Neural cell (in vitro differentiated cells): ENCODE data around the gene FAF2. TPM values are rescaled to one million over a fixed set of nuclear protein-coding genes. Genes with fewer than 3 reads are reported as not detected.

Experiments used
- H2AFZ ChIP-seq: fragments of 200-600, 300-800 bp; sonication (generic), shearing (Covaris generic); 2 replicates; pipeline ENCODE4 v1.6.0; 2014; ENCODE audit warnings: low read depth, mild to moderate bottlenecking, antibody characterized with exemption, low read length, moderate library complexity
- H3F3A ChIP-seq: fragments of 200-600 bp; shearing (Covaris generic); 2 replicates; pipeline ENCODE4 v1.6.1; 2016; ENCODE audit warnings: mild to moderate bottlenecking, moderate library complexity, mixed read lengths, antibody characterized with exemption, low read length; ENCODE audit not compliant: insufficient read depth, poor library complexity, severe bottlenecking
- H3K27ac ChIP-seq: fragments of 200-600, 300-800 bp; sonication (generic), shearing (Covaris generic); 2 replicates; pipeline ENCODE4 v1.5.1; 2014; ENCODE audit warnings: mild to moderate bottlenecking, low read length, moderate library complexity
- H3K27me3 ChIP-seq: fragments of 300-800, 200-600 bp; sonication (generic), shearing (Covaris generic); 2 replicates; pipeline ENCODE4 v1.6.0; 2014; ENCODE audit warnings: mild to moderate bottlenecking, low read depth, low read length, moderate library complexity; ENCODE audit not compliant: insufficient read depth
- H3K36me3 ChIP-seq: fragments of 300-800, 200-600 bp; sonication (generic), shearing (Covaris generic); 2 replicates; pipeline ENCODE4 v1.5.1; 2014; ENCODE audit warnings: mild to moderate bottlenecking, antibody characterized with exemption, low read length, moderate library complexity; ENCODE audit not compliant: insufficient read depth
- H3K4me2 ChIP-seq: fragments of 300-800, 200-600 bp; sonication (generic), shearing (Covaris generic); 2 replicates; pipeline ENCODE4 v1.6.0; 2014; ENCODE audit warnings: mild to moderate bottlenecking, low read length
- H3K4me3 ChIP-seq: fragments of 300-800, 200-600 bp; sonication (generic), shearing (Covaris generic); 2 replicates; pipeline ENCODE4 v1.5.1; 2014; ENCODE audit warnings: mild to moderate bottlenecking, low read length, moderate library complexity
- H3K79me2 ChIP-seq: fragments of 200-600 bp; shearing (Covaris generic); replicated peaks from 2 replicates; pipeline ENCODE4 v1.6.0; 2014; ENCODE audit warnings: mild to moderate bottlenecking, low read length, moderate library complexity; ENCODE audit not compliant: insufficient read depth
- H3K9ac ChIP-seq: fragments of 300-800, 200-600 bp; sonication (generic), shearing (Covaris generic); 2 replicates; pipeline ENCODE4 v1.6.1; 2016; ENCODE audit warnings: mild to moderate bottlenecking, low read length, mixed read lengths
- H3K9me2 ChIP-seq: fragments of 200-600 bp; shearing (Covaris generic); 2 replicates; pipeline ENCODE4 v1.6.1; 2016; ENCODE audit warnings: mild to moderate bottlenecking, low read length, mixed read lengths; ENCODE audit not compliant: insufficient read depth
- H3K9me3 ChIP-seq: fragments of 200-600, 300-800 bp; sonication (generic), shearing (Covaris generic); 2 replicates; pipeline ENCODE4 v1.6.1; 2016; ENCODE audit warnings: mild to moderate bottlenecking, mixed run types, low read length, moderate library complexity, mixed read lengths
- H4K20me1 ChIP-seq: fragments of 200-600 bp; shearing (Covaris generic); 2 replicates; pipeline ENCODE4 v1.6.1; 2016; ENCODE audit warnings: mild to moderate bottlenecking, mixed run types; ENCODE audit not compliant: insufficient read depth
- EP300 ChIP-seq: fragments of 450-650 bp; conservative IDR thresholded peaks from 2 replicates; pipeline ENCODE4 v1.6.1; 2014; ENCODE audit warnings: antibody characterized with exemption, mild to moderate bottlenecking, moderate library complexity; ENCODE audit not compliant: poor library complexity, severe bottlenecking
- EZH2 ChIP-seq: fragments of 200-600, 300-800 bp; shearing (Covaris generic), sonication (generic); IDR thresholded peaks from 2 replicates; pipeline ENCODE4 v1.6.1; 2014; ENCODE audit warnings: antibody characterized with exemption, low read length, borderline replicate concordance, mild to moderate bottlenecking; ENCODE audit not compliant: insufficient read depth, poor library complexity, severe bottlenecking
- MXI1 ChIP-seq: fragments of 450-650 bp; conservative IDR thresholded peaks from 2 replicates; pipeline ENCODE4 v1.6.1; 2014; ENCODE audit warnings: antibody characterized with exemption, mild to moderate bottlenecking; ENCODE audit not compliant: poor library complexity, severe bottlenecking
- POLR2AphosphoS5 ChIP-seq: IDR thresholded peaks from 2 replicates; pipeline ENCODE4 v1.6.1; 2012
- RAD21 ChIP-seq: fragments of 450-650 bp; conservative IDR thresholded peaks from 2 replicates; pipeline ENCODE4 v1.6.1; 2014; ENCODE audit warnings: antibody characterized with exemption, mild to moderate bottlenecking, moderate library complexity
- SMC3 ChIP-seq: fragments of 450-650 bp; conservative IDR thresholded peaks from 2 replicates; pipeline ENCODE4 v1.6.1; 2014; ENCODE audit warnings: antibody characterized with exemption, mild to moderate bottlenecking, moderate library complexity; ENCODE audit not compliant: poor library complexity
- TAF1 ChIP-seq: IDR thresholded peaks from 2 replicates; pipeline ENCODE4 v1.6.1; 2012; ENCODE audit warnings: low read depth
- polyA plus RNA-seq: library from polyadenylated mRNA; depleted of rRNA; stranded (reverse); fragments of >200 nt; gene quantifications from 2 replicates; pipeline ENCODE4 v1.2.3, GENCODE V29; 2014
- TF ChIP-seq, protein P1 (sequence below): fragments of 450-650 bp; IDR thresholded peaks from 2 replicates; pipeline ENCODE4 v1.5.1; 2014; ENCODE audit warnings: antibody characterized with exemption, mild to moderate bottlenecking, moderate library complexity; ENCODE audit not compliant: poor library complexity, severe bottlenecking
- TF ChIP-seq, protein P2 (sequence below): IDR thresholded peaks from 2 replicates; pipeline ENCODE4 v1.6.1; 2012; ENCODE audit warnings: borderline replicate concordance

The FAF2 gene
- polyA plus RNA-seq, 1 donor from 2014 or later: 30.8 TPM

- Histone ChIP-seq H3K4me3 (no peak overlapping the region), H2AFZ (no peak overlapping the region), H3K79me2 (no peaks in the 10 kb centered on the region), H3K9ac (no peak overlapping the region), H3K4me2 (no peak overlapping the region), H3K36me3 (no peaks in the 10 kb centered on the region), H3K9me3 (no peaks in the 10 kb centered on the region), H3K27ac (no peak overlapping the region), H4K20me1 (no peaks in the 10 kb centered on the region), H3F3A (no peaks in the 10 kb centered on the region), H3K9me2 (no peaks in the 10 kb centered on the region), H3K27me3 (no peaks in the 10 kb centered on the region)
- no peak for TF ChIP-seq EZH2
- TF ChIP-seq TAF1: no peak
- no peak for TF ChIP-seq RAD21
- no peak for TF ChIP-seq POLR2AphosphoS5
- no peak for TF ChIP-seq SMC3
- TF ChIP-seq, protein P1, sequence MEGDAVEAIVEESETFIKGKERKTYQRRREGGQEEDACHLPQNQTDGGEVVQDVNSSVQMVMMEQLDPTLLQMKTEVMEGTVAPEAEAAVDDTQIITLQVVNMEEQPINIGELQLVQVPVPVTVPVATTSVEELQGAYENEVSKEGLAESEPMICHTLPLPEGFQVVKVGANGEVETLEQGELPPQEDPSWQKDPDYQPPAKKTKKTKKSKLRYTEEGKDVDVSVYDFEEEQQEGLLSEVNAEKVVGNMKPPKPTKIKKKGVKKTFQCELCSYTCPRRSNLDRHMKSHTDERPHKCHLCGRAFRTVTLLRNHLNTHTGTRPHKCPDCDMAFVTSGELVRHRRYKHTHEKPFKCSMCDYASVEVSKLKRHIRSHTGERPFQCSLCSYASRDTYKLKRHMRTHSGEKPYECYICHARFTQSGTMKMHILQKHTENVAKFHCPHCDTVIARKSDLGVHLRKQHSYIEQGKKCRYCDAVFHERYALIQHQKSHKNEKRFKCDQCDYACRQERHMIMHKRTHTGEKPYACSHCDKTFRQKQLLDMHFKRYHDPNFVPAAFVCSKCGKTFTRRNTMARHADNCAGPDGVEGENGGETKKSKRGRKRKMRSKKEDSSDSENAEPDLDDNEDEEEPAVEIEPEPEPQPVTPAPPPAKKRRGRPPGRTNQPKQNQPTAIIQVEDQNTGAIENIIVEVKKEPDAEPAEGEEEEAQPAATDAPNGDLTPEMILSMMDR: no peak
- TF ChIP-seq EP300: no peak
- no peak for TF ChIP-seq MXI1
- TF ChIP-seq, protein P2, sequence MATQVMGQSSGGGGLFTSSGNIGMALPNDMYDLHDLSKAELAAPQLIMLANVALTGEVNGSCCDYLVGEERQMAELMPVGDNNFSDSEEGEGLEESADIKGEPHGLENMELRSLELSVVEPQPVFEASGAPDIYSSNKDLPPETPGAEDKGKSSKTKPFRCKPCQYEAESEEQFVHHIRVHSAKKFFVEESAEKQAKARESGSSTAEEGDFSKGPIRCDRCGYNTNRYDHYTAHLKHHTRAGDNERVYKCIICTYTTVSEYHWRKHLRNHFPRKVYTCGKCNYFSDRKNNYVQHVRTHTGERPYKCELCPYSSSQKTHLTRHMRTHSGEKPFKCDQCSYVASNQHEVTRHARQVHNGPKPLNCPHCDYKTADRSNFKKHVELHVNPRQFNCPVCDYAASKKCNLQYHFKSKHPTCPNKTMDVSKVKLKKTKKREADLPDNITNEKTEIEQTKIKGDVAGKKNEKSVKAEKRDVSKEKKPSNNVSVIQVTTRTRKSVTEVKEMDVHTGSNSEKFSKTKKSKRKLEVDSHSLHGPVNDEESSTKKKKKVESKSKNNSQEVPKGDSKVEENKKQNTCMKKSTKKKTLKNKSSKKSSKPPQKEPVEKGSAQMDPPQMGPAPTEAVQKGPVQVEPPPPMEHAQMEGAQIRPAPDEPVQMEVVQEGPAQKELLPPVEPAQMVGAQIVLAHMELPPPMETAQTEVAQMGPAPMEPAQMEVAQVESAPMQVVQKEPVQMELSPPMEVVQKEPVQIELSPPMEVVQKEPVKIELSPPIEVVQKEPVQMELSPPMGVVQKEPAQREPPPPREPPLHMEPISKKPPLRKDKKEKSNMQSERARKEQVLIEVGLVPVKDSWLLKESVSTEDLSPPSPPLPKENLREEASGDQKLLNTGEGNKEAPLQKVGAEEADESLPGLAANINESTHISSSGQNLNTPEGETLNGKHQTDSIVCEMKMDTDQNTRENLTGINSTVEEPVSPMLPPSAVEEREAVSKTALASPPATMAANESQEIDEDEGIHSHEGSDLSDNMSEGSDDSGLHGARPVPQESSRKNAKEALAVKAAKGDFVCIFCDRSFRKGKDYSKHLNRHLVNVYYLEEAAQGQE: no peak
Measured at GRCh38 chr5:176427971-176428370, 20.2 kb upstream of the FAF2 start.

DNA sequence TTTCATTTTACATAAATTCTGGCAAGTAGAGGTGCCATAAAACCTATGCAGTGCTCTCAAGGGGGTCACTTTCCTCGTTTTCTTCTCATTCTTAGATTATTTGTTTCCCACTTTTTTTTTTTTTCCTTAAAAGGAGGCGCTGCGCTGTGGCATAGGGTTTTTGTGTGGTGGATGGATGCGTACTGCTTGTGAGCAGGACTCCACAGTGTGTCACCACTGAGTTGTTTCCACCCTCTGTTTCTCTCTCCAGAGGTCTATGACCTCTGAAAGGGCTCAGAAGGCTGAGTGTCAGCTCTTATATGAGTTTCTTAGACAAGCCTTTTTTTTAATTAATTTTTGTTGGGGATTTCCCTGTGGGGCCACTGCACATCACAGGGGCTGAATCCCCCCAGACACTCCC is 18.2 kb upstream of the FAF2 start:
- H3K9ac ChIP-seq: no peak overlapping the region

More for the DNA sequence above, 18.2 kb upstream of the FAF2 start:
- Histone ChIP-seq H3K27me3 (no peaks in the 10 kb centered on the region), H3K79me2 (no peaks in the 10 kb centered on the region), H4K20me1 (no peaks in the 10 kb centered on the region), H3F3A (no peaks in the 10 kb centered on the region), H3K27ac (no peak overlapping the region), H3K9me2 (no peaks in the 10 kb centered on the region), H2AFZ (no peak overlapping the region), H3K36me3 (no peaks in the 10 kb centered on the region), H3K4me3 (no peak overlapping the region), H3K4me2 (no peak overlapping the region), H3K9me3 (no peaks in the 10 kb centered on the region)
- TF ChIP-seq, protein P1: no peak
- TF ChIP-seq POLR2AphosphoS5 (no peak), TAF1 (no peak), SMC3 (no peak), EZH2 (no peak), MXI1 (no peak), RAD21 (no peak), EP300 (no peak)
- TF ChIP-seq, protein P2: no peak
